ENCODE measurements around the gene PKP4.
A peak's percentile ranks its signal among the peaks of the same experiment; 100 is the strongest.

PKP4 gene

GRCh38 chr2:158718196-158718585 lies 261.4 kb downstream of the PKP4 start:
- Histone ChIP-seq H3K27me3 (replicated peaks in 2 of 5; ENCODE audit: control insufficient read depth in 4 of 5, insufficient read depth in 5 of 5, low read length in 4 of 5) (no peaks in the 10 kb centered on the region), H3K4me3 (ENCODE audit: control insufficient read depth in 1 of 7, extremely low read depth in 1 of 7, insufficient read depth in 4 of 7, low read depth in 2 of 7, low read length in 6 of 7) (no peak overlapping the region), H3K9me3 (ENCODE audit: control extremely low read depth in 1 of 5, control insufficient read depth in 4 of 5, insufficient read depth in 2 of 5, low read depth in 1 of 5, low read length in 4 of 5) (peaks cover 0 to 5% (median 3%) of the 10 kb centered on the region in 5 experiments), H3K27ac (ENCODE audit: insufficient read depth in 1 of 2, low read depth in 1 of 2, low read length in 2 of 2, poor library complexity in 1 of 2, severe bottlenecking in 2 of 2) (no peak overlapping the region), H3K4me1 (ENCODE audit: control extremely low read depth in 1 of 4, control insufficient read depth in 4 of 4, insufficient read depth in 4 of 4, low read length in 3 of 4) (peaks cover 0 to 11% (median 0%) of the 10 kb centered on the region in 4 experiments), H3K36me3 (ENCODE audit: control insufficient read depth in 4 of 4, insufficient read depth in 4 of 4, low read length in 3 of 4) (no peaks in the 10 kb centered on the region)
- ChIA-PET POLR2A (no interaction called here), CTCF (interaction anchor here (0.7 kb wide), 1 partner anchor 98 kb away, joined by 3 read pairs; no protein-coding TSS in a partner anchor)
- DNase-seq = no peak

- WGBS (ENCODE audit: insufficient coverage) = 94% methylated on average over 3 of the region's 5 CpGs
- Histone ChIP-seq H3K9me3 (ENCODE audit: control extremely low read depth in 1 of 5, control insufficient read depth in 4 of 5, insufficient read depth in 2 of 5, low read depth in 1 of 5, low read length in 4 of 5) (peaks cover 0 to 3% (median 0%) of the 10 kb centered on the region in 5 experiments), H3K4me3 (ENCODE audit: control insufficient read depth in 1 of 7, extremely low read depth in 1 of 7, insufficient read depth in 4 of 7, low read depth in 2 of 7, low read length in 6 of 7) (no peak overlapping the region), H3K36me3 (ENCODE audit: control insufficient read depth in 4 of 4, insufficient read depth in 4 of 4, low read length in 3 of 4) (no peaks in the 10 kb centered on the region), H3K27ac (ENCODE audit: insufficient read depth in 1 of 2, low read depth in 1 of 2, low read length in 2 of 2, poor library complexity in 1 of 2, severe bottlenecking in 2 of 2) (no peak overlapping the region), H3K27me3 (replicated peaks in 2 of 5; ENCODE audit: control insufficient read depth in 4 of 5, insufficient read depth in 5 of 5, low read length in 4 of 5) (no peaks in the 10 kb centered on the region), H3K4me1 (ENCODE audit: control extremely low read depth in 1 of 4, control insufficient read depth in 4 of 4, insufficient read depth in 4 of 4, low read length in 3 of 4) (peaks cover 0 to 11% (median 0%) of the 10 kb centered on the region in 4 experiments)
- DNase-seq = no peak
- ChIA-PET CTCF (no interaction called here), POLR2A (no interaction called here)
These were observed 262.1 kb downstream of the PKP4 start for GRCh38 chr2:158718851-158719250.

GRCh38 chr2:158719403-158719802 lies 262.7 kb downstream of the PKP4 start:
- DNase-seq = no peak
- Histone ChIP-seq H3K4me1 (ENCODE audit: control extremely low read depth in 1 of 4, control insufficient read depth in 4 of 4, insufficient read depth in 4 of 4, low read length in 3 of 4) (peaks cover 0 to 11% (median 0%) of the 10 kb centered on the region in 4 experiments), H3K27me3 (replicated peaks in 2 of 5; ENCODE audit: control insufficient read depth in 4 of 5, insufficient read depth in 5 of 5, low read length in 4 of 5) (no peaks in the 10 kb centered on the region), H3K27ac (ENCODE audit: insufficient read depth in 1 of 2, low read depth in 1 of 2, low read length in 2 of 2, poor library complexity in 1 of 2, severe bottlenecking in 2 of 2) (no peak overlapping the region), H3K9me3 (ENCODE audit: control extremely low read depth in 1 of 5, control insufficient read depth in 4 of 5, insufficient read depth in 2 of 5, low read depth in 1 of 5, low read length in 4 of 5) (peaks cover 0 to 2% (median 0%) of the 10 kb centered on the region in 5 experiments), H3K36me3 (ENCODE audit: control insufficient read depth in 4 of 4, insufficient read depth in 4 of 4, low read length in 3 of 4) (no peaks in the 10 kb centered on the region), H3K4me3 (ENCODE audit: control insufficient read depth in 1 of 7, extremely low read depth in 1 of 7, insufficient read depth in 4 of 7, low read depth in 2 of 7, low read length in 6 of 7) (no peak overlapping the region)
- POLR2A ChIA-PET = no interaction called here
- WGBS (ENCODE audit: insufficient coverage) = 100% methylated on average over 3 of the region's 5 CpGs
- CTCF ChIA-PET = interaction anchor here (0.7 to 1.9 kb wide), 2 partner anchors 8 to 35 kb away, joined by 3 to 4 read pairs; no protein-coding TSS in a partner anchor

- 84% methylated on average over 8 of the region's 9 CpGs for WGBS (ENCODE audit: insufficient coverage)
- H3K9me3 ChIP-seq (ENCODE audit: control extremely low read depth in 1 of 5, control insufficient read depth in 4 of 5, insufficient read depth in 2 of 5, low read depth in 1 of 5, low read length in 4 of 5) = no peaks in the 10 kb centered on the region
- H3K27me3 ChIP-seq (replicated peaks in 2 of 5; ENCODE audit: control insufficient read depth in 4 of 5, insufficient read depth in 5 of 5, low read length in 4 of 5) = no peaks in the 10 kb centered on the region
- H3K4me3 ChIP-seq (ENCODE audit: control insufficient read depth in 1 of 7, extremely low read depth in 1 of 7, insufficient read depth in 4 of 7, low read depth in 2 of 7, low read length in 6 of 7) = no peak overlapping the region
- H3K4me1 ChIP-seq (ENCODE audit: control extremely low read depth in 1 of 4, control insufficient read depth in 4 of 4, insufficient read depth in 4 of 4, low read length in 3 of 4) = peaks cover 0 to 8% (median 0%) of the 10 kb centered on the region in 4 experiments
- DNase-seq = no peak
- H3K36me3 ChIP-seq (ENCODE audit: control insufficient read depth in 4 of 4, insufficient read depth in 4 of 4, low read length in 3 of 4) = no peaks in the 10 kb centered on the region
- no peak overlapping the region for H3K27ac ChIP-seq (ENCODE audit: insufficient read depth in 1 of 2, low read depth in 1 of 2, low read length in 2 of 2, poor library complexity in 1 of 2, severe bottlenecking in 2 of 2)
- POLR2A ChIA-PET = no interaction called here
- CTCF ChIA-PET = interaction anchor here (0.8 to 1.4 kb wide), 3 partner anchors 10 to 542 kb away, joined by 3 to 6 read pairs (median 3); no protein-coding TSS in a partner anchor
These were observed 265.7 kb downstream of the PKP4 start for GRCh38 chr2:158722266-158723105.

GRCh38 chr2:158723181-158723838 lies 266.6 kb downstream of the PKP4 start:
- Histone ChIP-seq H3K4me3 (ENCODE audit: control insufficient read depth in 1 of 7, extremely low read depth in 1 of 7, insufficient read depth in 4 of 7, low read depth in 2 of 7, low read length in 6 of 7) (no peak overlapping the region), H3K9me3 (ENCODE audit: control extremely low read depth in 1 of 5, control insufficient read depth in 4 of 5, insufficient read depth in 2 of 5, low read depth in 1 of 5, low read length in 4 of 5) (no peaks in the 10 kb centered on the region), H3K36me3 (ENCODE audit: control insufficient read depth in 4 of 4, insufficient read depth in 4 of 4, low read length in 3 of 4) (no peaks in the 10 kb centered on the region), H3K27ac (ENCODE audit: insufficient read depth in 1 of 2, low read depth in 1 of 2, low read length in 2 of 2, poor library complexity in 1 of 2, severe bottlenecking in 2 of 2) (no peak overlapping the region), H3K4me1 (ENCODE audit: control extremely low read depth in 1 of 4, control insufficient read depth in 4 of 4, insufficient read depth in 4 of 4, low read length in 3 of 4) (peaks cover 0 to 6% (median 0%) of the 10 kb centered on the region in 4 experiments), H3K27me3 (replicated peaks in 2 of 5; ENCODE audit: control insufficient read depth in 4 of 5, insufficient read depth in 5 of 5, low read length in 4 of 5) (no peaks in the 10 kb centered on the region)
- CTCF ChIA-PET = interaction anchor here (1.3 kb wide), 1 partner anchor 10 kb away, joined by 6 read pairs; no protein-coding TSS in a partner anchor
- POLR2A ChIA-PET = no interaction called here
- no peak for DNase-seq
- WGBS (ENCODE audit: insufficient coverage) = 95% methylated on average over 4 of the region's 8 CpGs

- H3K9me3 ChIP-seq (ENCODE audit: control extremely low read depth in 1 of 5, control insufficient read depth in 4 of 5, insufficient read depth in 2 of 5, low read depth in 1 of 5, low read length in 4 of 5) = no peaks in the 10 kb centered on the region
- no peak overlapping the region for H3K4me3 ChIP-seq (ENCODE audit: control insufficient read depth in 1 of 7, extremely low read depth in 1 of 7, insufficient read depth in 4 of 7, low read depth in 2 of 7, low read length in 6 of 7)
- no peaks in the 10 kb centered on the region for H3K36me3 ChIP-seq (ENCODE audit: control insufficient read depth in 4 of 4, insufficient read depth in 4 of 4, low read length in 3 of 4)
- H3K27ac ChIP-seq (ENCODE audit: insufficient read depth in 1 of 2, low read depth in 1 of 2, low read length in 2 of 2, poor library complexity in 1 of 2, severe bottlenecking in 2 of 2) = no peak overlapping the region
- H3K27me3 ChIP-seq (replicated peaks in 2 of 5; ENCODE audit: control insufficient read depth in 4 of 5, insufficient read depth in 5 of 5, low read length in 4 of 5) = no peaks in the 10 kb centered on the region
- H3K4me1 ChIP-seq (ENCODE audit: control extremely low read depth in 1 of 4, control insufficient read depth in 4 of 4, insufficient read depth in 4 of 4, low read length in 3 of 4) = no peaks in the 10 kb centered on the region
- peak in 1 of 3 donors; percentile 1 for DNase-seq
- ChIA-PET POLR2A (no interaction called here), CTCF (interaction anchor here (0.9 to 1.3 kb wide), 2 partner anchors 11 to 22 kb away, joined by 3 to 6 read pairs; no protein-coding TSS in a partner anchor)
- WGBS (ENCODE audit: insufficient coverage) = 90% methylated on average over 12 of the region's 12 CpGs
These were observed 267.4 kb downstream of the PKP4 start for GRCh38 chr2:158723921-158724802.
